Islet of Langerhans (tissue), 1 donor: ENCODE results near the gene ABCA9.
"Not testable (repeated sequence)": the region's sequence is repeated elsewhere in the genome, so short reads cannot be mapped to it uniquely, and the experiment has no call there.

Experiments used
- FAIRE-seq: peaks from one replicate; lab custom pipeline; 2011; peaks lifted over from hg19 to GRCh38; lab: Jason Lieb, UNC

Gene ABCA9, protein sequence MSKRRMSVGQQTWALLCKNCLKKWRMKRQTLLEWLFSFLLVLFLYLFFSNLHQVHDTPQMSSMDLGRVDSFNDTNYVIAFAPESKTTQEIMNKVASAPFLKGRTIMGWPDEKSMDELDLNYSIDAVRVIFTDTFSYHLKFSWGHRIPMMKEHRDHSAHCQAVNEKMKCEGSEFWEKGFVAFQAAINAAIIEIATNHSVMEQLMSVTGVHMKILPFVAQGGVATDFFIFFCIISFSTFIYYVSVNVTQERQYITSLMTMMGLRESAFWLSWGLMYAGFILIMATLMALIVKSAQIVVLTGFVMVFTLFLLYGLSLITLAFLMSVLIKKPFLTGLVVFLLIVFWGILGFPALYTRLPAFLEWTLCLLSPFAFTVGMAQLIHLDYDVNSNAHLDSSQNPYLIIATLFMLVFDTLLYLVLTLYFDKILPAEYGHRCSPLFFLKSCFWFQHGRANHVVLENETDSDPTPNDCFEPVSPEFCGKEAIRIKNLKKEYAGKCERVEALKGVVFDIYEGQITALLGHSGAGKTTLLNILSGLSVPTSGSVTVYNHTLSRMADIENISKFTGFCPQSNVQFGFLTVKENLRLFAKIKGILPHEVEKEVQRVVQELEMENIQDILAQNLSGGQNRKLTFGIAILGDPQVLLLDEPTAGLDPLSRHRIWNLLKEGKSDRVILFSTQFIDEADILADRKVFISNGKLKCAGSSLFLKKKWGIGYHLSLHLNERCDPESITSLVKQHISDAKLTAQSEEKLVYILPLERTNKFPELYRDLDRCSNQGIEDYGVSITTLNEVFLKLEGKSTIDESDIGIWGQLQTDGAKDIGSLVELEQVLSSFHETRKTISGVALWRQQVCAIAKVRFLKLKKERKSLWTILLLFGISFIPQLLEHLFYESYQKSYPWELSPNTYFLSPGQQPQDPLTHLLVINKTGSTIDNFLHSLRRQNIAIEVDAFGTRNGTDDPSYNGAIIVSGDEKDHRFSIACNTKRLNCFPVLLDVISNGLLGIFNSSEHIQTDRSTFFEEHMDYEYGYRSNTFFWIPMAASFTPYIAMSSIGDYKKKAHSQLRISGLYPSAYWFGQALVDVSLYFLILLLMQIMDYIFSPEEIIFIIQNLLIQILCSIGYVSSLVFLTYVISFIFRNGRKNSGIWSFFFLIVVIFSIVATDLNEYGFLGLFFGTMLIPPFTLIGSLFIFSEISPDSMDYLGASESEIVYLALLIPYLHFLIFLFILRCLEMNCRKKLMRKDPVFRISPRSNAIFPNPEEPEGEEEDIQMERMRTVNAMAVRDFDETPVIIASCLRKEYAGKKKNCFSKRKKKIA (N-terminal part only)

GRCh38 chr17:69060822-69061221, at the start of gene ABCA9:
TSS of gene ABCA9 (minus strand) at chr17:69060927. CDS start at chr17:69051126, 9,801 bp downstream.
- no peak for FAIRE-seq

DNA sequence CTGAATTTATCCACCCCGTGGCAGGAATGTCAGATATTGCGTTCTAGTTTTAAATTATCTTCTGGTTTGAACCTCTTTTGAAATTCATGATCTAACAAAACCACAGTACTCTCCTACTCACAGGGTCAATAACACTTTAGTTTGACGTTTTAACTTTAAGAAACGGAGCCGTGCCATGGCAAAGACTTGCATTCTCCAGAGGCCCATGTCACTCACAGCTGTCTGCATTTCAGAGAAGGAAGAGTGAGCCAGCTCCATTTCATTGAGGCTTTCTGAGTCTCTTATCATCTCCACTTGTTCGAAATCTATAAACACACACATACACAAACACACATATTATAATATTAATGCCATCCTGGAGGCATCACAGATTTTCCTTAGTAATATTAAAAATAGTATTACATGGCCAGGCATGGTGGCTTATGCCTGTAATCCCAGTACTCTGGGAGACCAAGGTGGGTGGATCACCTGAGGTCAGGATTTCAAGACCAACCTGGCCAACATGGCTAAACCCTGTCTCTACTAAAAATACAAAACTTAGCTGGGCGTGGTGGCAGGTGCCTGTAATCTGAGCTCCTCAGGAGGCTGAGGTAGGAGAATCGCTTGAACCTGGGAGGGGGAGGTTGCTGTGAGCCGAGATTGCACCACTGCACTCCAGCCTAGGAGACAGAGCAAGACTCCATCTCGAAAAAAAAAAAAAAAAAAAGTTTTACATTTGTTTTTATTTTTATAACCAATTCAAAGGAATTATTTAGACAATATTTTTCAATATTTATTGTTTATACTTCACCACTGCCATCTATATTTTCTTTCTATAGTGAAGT, 45.4 kb upstream of the ABCA9 start:
- FAIRE-seq, result no peak

DNA sequence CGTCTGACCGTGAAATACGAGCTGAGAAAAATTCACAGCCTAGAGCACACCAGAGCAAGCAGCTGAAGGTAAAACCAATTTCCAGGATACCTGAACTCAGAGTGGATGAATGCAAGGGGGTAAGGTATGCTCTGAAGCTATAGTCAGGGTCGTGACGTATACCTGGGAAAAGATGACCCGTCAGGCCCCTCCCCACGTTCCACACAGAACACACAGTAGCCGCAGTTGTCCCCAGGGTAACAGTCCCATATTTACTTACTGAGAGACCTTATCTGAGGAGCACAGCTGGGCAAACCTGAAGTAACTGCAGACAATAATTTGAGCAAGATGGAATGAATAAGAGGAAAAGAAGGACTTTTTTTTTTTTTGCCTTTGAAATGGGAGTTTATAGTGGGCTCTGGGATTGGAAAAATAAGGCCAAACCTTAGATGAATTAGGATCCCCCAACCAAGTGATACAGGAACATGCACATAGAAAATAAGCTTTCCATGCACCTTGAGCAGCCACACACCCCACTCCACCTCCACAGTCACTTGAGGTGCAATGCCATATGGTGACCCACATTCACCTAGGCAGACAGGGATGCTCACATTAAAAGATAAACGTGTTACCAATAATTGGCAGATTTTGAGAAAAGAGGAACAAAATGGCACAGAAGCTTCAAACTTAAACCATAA, 43.0 kb upstream of the ABCA9 start:
- no peak for FAIRE-seq

DNA sequence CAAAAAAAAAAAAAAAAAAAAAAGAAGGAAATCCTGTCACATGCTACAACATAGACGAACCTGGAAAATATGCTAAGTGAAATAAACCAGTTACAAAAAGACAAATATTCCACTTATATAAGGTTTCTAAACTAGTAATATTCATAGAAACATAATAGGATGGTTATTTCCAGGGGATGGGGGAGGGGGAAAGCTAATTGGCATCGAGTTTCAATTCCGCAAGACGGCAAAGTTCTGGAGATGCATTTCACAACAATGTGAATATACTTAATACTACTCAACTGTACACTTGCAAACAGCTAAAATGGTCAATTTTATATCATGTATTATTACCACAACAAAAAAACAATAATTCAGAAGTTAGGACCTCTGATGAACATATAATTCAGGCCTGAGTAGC, 37.9 kb upstream of the ABCA9 start:
- no peak for FAIRE-seq

DNA sequence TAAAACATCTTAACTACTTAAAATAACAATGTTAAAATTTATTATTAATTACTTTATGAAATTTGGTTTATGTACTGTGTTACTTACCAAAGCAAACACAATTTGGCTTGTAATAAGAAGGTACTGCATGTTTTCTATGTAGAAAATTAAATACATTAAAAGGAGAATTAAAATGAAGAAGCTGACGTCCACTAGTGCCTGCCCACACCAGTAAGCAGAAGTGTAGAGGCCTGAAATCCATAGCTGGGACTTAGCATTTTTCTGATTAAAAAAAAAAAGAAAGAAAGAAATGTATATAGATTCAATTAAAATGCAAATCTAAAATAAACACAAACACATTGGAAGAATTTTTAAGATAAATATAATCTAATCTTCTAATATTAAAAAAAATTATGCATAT, 35.8 kb upstream of the ABCA9 start:
- FAIRE-seq, result no peak

DNA sequence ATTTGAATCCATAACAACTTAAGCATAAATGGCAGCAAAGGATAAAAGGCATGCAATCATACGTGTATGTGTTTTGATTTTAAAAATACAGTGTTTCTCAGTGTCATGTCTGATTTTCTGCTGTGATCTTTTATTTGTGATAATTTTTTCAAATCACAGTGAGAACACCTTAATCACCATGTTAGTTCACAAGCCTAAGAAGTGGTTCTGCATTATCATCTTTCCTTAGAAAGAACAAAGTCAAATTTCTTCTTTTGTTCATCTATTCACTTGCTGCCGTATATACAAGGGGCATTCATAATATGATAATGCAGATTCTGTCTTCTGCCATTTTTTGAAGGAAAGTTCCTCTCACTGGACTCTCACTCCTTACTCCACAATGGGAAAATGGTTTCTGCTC, 33.3 kb upstream of the ABCA9 start:
- FAIRE-seq, result no peak

DNA sequence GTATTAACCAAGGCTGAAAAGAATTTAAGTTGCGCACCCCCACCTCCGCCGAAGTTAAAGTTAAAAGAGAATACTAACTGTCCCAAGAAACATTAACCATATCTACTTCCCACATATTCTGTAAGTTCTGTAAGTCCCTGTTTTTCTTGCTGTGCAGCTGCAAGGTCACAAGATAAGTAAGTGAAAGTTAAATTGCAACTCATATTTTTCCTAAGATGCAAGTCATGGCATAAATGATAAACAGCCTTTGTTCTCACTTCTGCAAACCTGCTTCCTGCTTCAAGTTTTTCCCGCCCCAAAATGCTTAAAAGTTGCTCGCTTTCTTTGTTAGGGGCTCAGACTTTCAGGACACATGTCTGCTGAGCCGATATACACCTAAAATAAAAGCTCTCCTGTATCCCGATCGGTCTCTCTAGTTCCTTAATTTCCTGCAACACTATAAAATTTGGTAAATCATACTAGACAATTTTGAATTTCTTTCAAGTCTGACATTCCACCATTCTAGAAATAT, 32.6 kb upstream of the ABCA9 start:
- FAIRE-seq, result no peak

DNA sequence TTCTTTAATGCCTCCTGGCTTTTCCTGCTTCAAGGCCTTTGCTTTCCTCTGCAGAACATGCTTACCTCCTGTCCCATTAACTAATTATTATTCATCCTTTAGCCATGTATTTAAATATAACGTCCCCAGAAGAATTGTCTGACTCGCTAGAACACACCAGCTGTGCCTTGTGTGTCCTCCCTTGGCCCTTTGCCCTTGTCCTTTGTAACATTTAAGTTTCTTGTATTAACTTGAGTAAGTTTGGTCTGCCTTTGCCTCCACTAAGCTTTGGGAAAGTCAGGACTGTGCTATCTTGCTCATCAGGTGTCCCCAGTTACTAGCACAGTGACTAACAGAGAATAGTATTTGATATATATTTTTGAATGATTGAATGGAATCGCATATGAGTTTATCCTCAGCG, 29.6 kb upstream of the ABCA9 start:
- no peak for FAIRE-seq

- FAIRE-seq, result no peak
Measured at GRCh38 chr17:69088643-69089200, 28.0 kb upstream of the ABCA9 start.

DNA sequence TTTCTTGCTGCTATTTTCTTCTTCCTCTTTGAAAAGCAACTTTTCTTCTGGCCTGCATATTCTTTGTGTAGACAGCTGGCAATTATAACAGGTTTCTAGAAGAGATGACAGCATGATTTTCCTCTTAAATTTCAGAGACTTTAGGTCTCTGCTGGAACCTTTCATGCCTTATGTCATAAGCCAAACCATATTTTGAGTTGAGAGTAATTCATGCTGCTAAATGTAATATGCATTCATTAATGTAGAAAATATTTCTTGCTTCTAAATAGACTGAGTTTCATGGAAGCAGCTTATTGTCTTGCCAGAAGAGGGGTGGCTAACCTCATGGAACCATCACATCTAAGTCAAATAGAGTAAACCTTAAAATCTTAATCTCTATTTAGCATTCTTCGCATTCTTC, 25.9 kb upstream of the ABCA9 start:
- FAIRE-seq, result no peak

DNA sequence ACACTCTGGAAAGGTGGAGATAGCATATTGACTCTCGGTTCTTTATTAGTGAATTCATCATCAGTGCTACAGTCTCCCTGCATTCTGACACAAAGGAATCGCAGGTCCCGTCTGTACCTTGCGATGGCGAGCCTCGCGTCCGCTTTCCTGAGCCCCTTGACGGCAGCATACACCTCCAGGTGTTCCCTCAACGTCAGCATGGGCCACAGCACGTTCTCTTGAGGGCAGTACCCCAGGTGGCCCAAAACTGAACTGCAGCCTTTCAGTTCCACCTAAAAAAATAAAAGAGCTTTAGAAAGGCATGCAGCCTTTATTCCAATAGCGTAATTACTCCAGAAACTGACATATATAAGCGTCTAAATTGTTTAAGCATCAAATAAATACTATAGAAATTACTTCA, 24.2 kb upstream of the ABCA9 start:
- no peak for FAIRE-seq

GRCh38 chr17:69082696-69083095, 22.0 kb upstream of the ABCA9 start:
- FAIRE-seq, result no peak

- no peak for FAIRE-seq
Measured at GRCh38 chr17:69078864-69079263, 18.1 kb upstream of the ABCA9 start.

GRCh38 chr17:69075823-69076222, 15.1 kb upstream of the ABCA9 start:
- FAIRE-seq, result no peak

DNA sequence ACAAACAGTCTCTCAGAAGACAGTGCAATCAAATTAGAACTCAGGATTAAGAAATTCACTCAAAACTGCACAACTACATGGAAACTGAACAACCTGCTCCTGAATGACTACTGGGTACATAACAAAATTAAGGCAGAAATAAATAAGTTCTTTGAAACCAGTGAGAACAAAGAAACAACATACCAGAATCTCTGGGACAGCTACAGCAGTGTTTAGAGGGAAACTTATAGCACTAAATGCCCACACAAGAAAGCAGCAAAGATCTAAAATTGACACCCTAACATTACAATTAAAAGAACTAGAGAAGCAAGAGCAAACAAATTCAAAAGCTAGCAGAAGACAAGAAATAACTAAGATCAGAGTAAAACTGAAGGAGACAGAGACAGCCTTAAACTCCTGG, 12.7 kb upstream of the ABCA9 start:
- not testable (repeated sequence) for FAIRE-seq

GRCh38 chr17:69072803-69073256, 12.1 kb upstream of the ABCA9 start:
- not testable (repeated sequence) for FAIRE-seq

- FAIRE-seq, result not testable (repeated sequence)
Measured at GRCh38 chr17:69071233-69071586, 10.5 kb upstream of the ABCA9 start.

GRCh38 chr17:69070378-69071232, 9.9 kb upstream of the ABCA9 start:
- FAIRE-seq, result not testable (repeated sequence)

- no peak for FAIRE-seq
Measured at GRCh38 chr17:69069226-69069750, 8.6 kb upstream of the ABCA9 start.
